PC-9 (cell line): ENCODE data around the gene KISS1. TPM values are rescaled to one million over a fixed set of nuclear protein-coding genes. Genes with fewer than 3 reads are reported as not detected.

Experiments
- BruUV-seq: library from RNA; stranded (reverse); fragments of 400-500 nt; replicated peaks from 2 replicates; lab custom pipeline; 2021; lab: Mats Ljungman, UMichigan
- CTCF ChIA-PET: fragments of 300-600 bp; sonication (Branson Sonifier 250); formaldehyde crosslinking; loops from one replicate; lab custom pipeline; 2022; ENCODE audit warnings: antibody characterized with exemption; lab: Charles Lee
- POLR2A ChIA-PET: fragments of 300-600 bp; sonication (Branson Sonifier 250); formaldehyde crosslinking; loops from one replicate; lab custom pipeline; 2022; ENCODE audit warnings: antibody characterized with exemption; ENCODE audit not compliant: unreplicated experiment; lab: Charles Lee
- DNase-seq, 2 experiments: peaks; one replicate each; pipeline versions ENCODE4 v3.0.0 to v3.0.0-alpha.2; 2015 to 2022; ENCODE audit warnings: mixed read lengths in 1 of 2
- H2AFZ ChIP-seq: fragments of 200-600 bp; sonication (generic); 2 replicates; pipeline ENCODE4 v1.8.1; 2017; ENCODE audit warnings: antibody characterized with exemption
- H3F3A ChIP-seq: fragments of 200-600 bp; sonication (generic); 2 replicates; pipeline ENCODE4 v1.8.1; 2017; ENCODE audit warnings: antibody characterized with exemption, mild to moderate bottlenecking, low read depth; ENCODE audit not compliant: insufficient read depth
- H3K27ac ChIP-seq: fragments of 200-600 bp; sonication (generic); 2 replicates; pipeline ENCODE4 v1.6.1; 2016; ENCODE audit warnings: mixed run types
- H3K27me3 ChIP-seq: fragments of 200-600 bp; sonication (generic); 2 replicates; pipeline ENCODE4 v1.6.1; 2016; ENCODE audit warnings: low read depth, mixed run types; ENCODE audit not compliant: insufficient read depth
- H3K36me3 ChIP-seq: fragments of 200-600 bp; sonication (generic); 2 replicates; pipeline ENCODE4 v1.6.1; 2016; ENCODE audit warnings: low read depth, mixed run types
- H3K4me1 ChIP-seq: fragments of 200-600 bp; sonication (generic); replicated peaks from 2 replicates; pipeline ENCODE4 v1.6.1; 2016; ENCODE audit warnings: mixed run types; ENCODE audit not compliant: insufficient read depth
- H3K4me2 ChIP-seq: fragments of 200-600 bp; sonication (generic); 2 replicates; pipeline ENCODE4 v1.6.1; 2017; ENCODE audit warnings: mixed run types
- H3K4me3 ChIP-seq: fragments of 200-600 bp; sonication (generic); 2 replicates; pipeline ENCODE4 v1.6.1; 2016; ENCODE audit warnings: mixed run types
- H3K79me2 ChIP-seq: fragments of 200-600 bp; sonication (generic); 2 replicates; pipeline ENCODE4 v1.6.1; 2017; ENCODE audit warnings: low read depth, mixed run types
- H3K9me2 ChIP-seq: fragments of 200-600 bp; sonication (generic); 2 replicates; pipeline ENCODE4 v1.8.1; 2017; ENCODE audit warnings: mild to moderate bottlenecking; ENCODE audit not compliant: insufficient read depth
- H3K9me3 ChIP-seq: fragments of 200-600 bp; sonication (generic); 2 replicates; pipeline ENCODE4 v1.8.1; 2016; ENCODE audit warnings: low read depth; ENCODE audit not compliant: insufficient read depth
- H4K20me1 ChIP-seq: fragments of 200-600 bp; sonication (generic); 2 replicates; pipeline ENCODE4 v1.8.1; 2017; ENCODE audit not compliant: insufficient read depth
- CTCF ChIP-seq: fragments of 200-600 bp; sonication (generic); conservative IDR thresholded peaks from 2 replicates; pipeline ENCODE4 v1.6.1; 2017; ENCODE audit warnings: mixed run types, antibody characterized with exemption, mild to moderate bottlenecking, moderate library complexity
- EZH2 ChIP-seq: fragments of 200-600 bp; sonication (generic); IDR thresholded peaks from 2 replicates; pipeline ENCODE4 v1.8.0; 2017; ENCODE audit warnings: antibody characterized with exemption, low read depth
- intact Hi-C: fragments of 100-400 bp; cut with micrococcal nuclease; formaldehyde crosslinking; loops from one replicate; pipeline ENCODE4 v1.10.0; 2022; ENCODE audit not compliant: unreplicated experiment
- total RNA-seq: library from RNA; stranded (reverse); gene quantifications from 2 replicates; pipeline ENCODE4 v1.2.3, GENCODE V29; 2021

KISS1 gene
- total RNA-seq, 1 experiment from 2014 or later: 5.2 TPM

GRCh38 chr1:204188959-204189639 lies 7.2 kb downstream of the KISS1 start:
- no peak for TF ChIP-seq EZH2
- no peak for TF ChIP-seq CTCF
- Histone ChIP-seq H3K4me3 (no peak overlapping the region), H3K27me3 (no peaks in the 10 kb centered on the region), H3F3A (peaks cover 33% of the 10 kb centered on the region; the same call in 1 of the 2 replicates), H4K20me1 (no peaks in the 10 kb centered on the region), H3K9me3 (no peaks in the 10 kb centered on the region), H3K9me2 (no peaks in the 10 kb centered on the region), H3K4me2 (no peak overlapping the region), H3K27ac (no peak overlapping the region), H3K36me3 (no peaks in the 10 kb centered on the region), H3K79me2 (no peaks in the 10 kb centered on the region), H2AFZ (no peak overlapping the region), H3K4me1 (peaks cover 16% of the 10 kb centered on the region)
- no peak for DNase-seq
- no TSS peak for BruUV-seq
- intact Hi-C loops: no loop called here
- ChIA-PET POLR2A (interaction anchor here (0.6 kb wide), 1 partner anchor 1389 kb away, joined by 3 read pairs; no protein-coding TSS in a partner anchor), CTCF (no interaction called here)

- Histone ChIP-seq H3K9me3 (no peaks in the 10 kb centered on the region), H3K27ac (no peak overlapping the region), H3K4me3 (no peak overlapping the region), H2AFZ (no peak overlapping the region), H3K4me2 (no peak overlapping the region), H3K27me3 (no peaks in the 10 kb centered on the region), H3F3A (peaks cover 37% of the 10 kb centered on the region; the same call in 1 of the 2 replicates), H3K9me2 (no peaks in the 10 kb centered on the region), H3K79me2 (no peaks in the 10 kb centered on the region), H3K36me3 (no peaks in the 10 kb centered on the region), H4K20me1 (no peaks in the 10 kb centered on the region), H3K4me1 (no peaks in the 10 kb centered on the region)
- ChIA-PET POLR2A (no interaction called here), CTCF (no interaction called here)
- no TSS peak for BruUV-seq
- intact Hi-C loops: no loop called here
- TF ChIP-seq CTCF: no peak
- DNase-seq: no peak
Measured at GRCh38 chr1:204186597-204186996, 9.7 kb downstream of the KISS1 start.

- Histone ChIP-seq H4K20me1 (no peaks in the 10 kb centered on the region), H3K4me2 (0 out of 2 replicates have a peak overlapping the region, but pooled peaks have one; percentile 13), H3K9me2 (no peaks in the 10 kb centered on the region), H3K27ac (no peak overlapping the region), H3K4me1 (peaks cover 49% of the 10 kb centered on the region), H2AFZ (no peak overlapping the region), H3K79me2 (peaks cover 33% of the 10 kb centered on the region), H3F3A (peaks cover 32% of the 10 kb centered on the region; the same call in 1 of the 2 replicates), H3K36me3 (peaks cover 10% of the 10 kb centered on the region), H3K9me3 (no peaks in the 10 kb centered on the region; the same call in 1 of the 2 replicates), H3K27me3 (no peaks in the 10 kb centered on the region), H3K4me3 (no peak overlapping the region)
- BruUV-seq: no TSS peak
- TF ChIP-seq EZH2: no peak
- no peak for TF ChIP-seq CTCF
- no peak for DNase-seq
- intact Hi-C loops: no loop called here
- ChIA-PET CTCF (no interaction called here), POLR2A (no interaction called here)
Measured at GRCh38 chr1:204181116-204181515, 15.2 kb downstream of the KISS1 start.
